Activated CD4-positive, alpha-beta T cell treated with anti-CD3 and anti-CD28 coated beads, Interleukin-2, amount 10 ng/mL, durations not matched to agents 7 days and 5 days (primary cell): ENCODE measurements around the gene MC1R. TPM values are rescaled to one million over a fixed set of nuclear protein-coding genes. Genes with fewer than 3 reads are reported as not detected.

ENCODE experiments used
- CTCF ChIA-PET: fragments of 350-600 bp; sonication (Branson Sonifier 250); formaldehyde crosslinking; loops from one replicate; lab custom pipeline; 2021; ENCODE audit warnings: antibody characterized with exemption; lab: Charles Lee
- POLR2A ChIA-PET: fragments of 350-600 bp; sonication (Branson Sonifier 250); formaldehyde crosslinking; loops from one replicate; lab custom pipeline; 2021; ENCODE audit warnings: antibody characterized with exemption; lab: Charles Lee
- DNase-seq: peaks from one replicate; pipeline ENCODE4 v3.0.0-alpha.2; 2020
- H3K27ac Mint-ChIP-seq: one replicate; pipeline ENCODE4 v1.8.0; 2021; ENCODE audit warnings: mild to moderate bottlenecking, moderate library complexity, mixed read lengths
- H3K27me3 Mint-ChIP-seq: one replicate; pipeline ENCODE4 v1.8.0; 2021; ENCODE audit warnings: mixed read lengths
- H3K36me3 Mint-ChIP-seq: one replicate; pipeline ENCODE4 v1.8.0; 2021; ENCODE audit warnings: low read depth, mixed read lengths
- H3K4me1 Mint-ChIP-seq: one replicate; pipeline ENCODE4 v1.8.0; 2021; ENCODE audit warnings: mixed read lengths
- H3K4me3 Mint-ChIP-seq: one replicate; pipeline ENCODE4 v1.8.0; 2021; ENCODE audit warnings: mild to moderate bottlenecking, moderate library complexity, mixed read lengths
- H3K9me3 Mint-ChIP-seq: one replicate; pipeline ENCODE4 v1.8.0; 2021; ENCODE audit warnings: mixed read lengths
- total RNA-seq, 2 experiments: library from RNA; stranded (reverse); gene quantifications; one replicate each; pipeline ENCODE4 v1.2.3, GENCODE V29; 2021

MC1R gene
- total RNA-seq, 2 experiments from 2014 or later, result 5.0 to 6.6 TPM

GRCh38 chr16:89884041-89884421 is 34.6 kb upstream of the MC1R start:
- H3K9me3 Mint-ChIP-seq, result no peaks in the 10 kb centered on the region
- no peak overlapping the region for H3K4me3 Mint-ChIP-seq
- peaks cover 43% of the 10 kb centered on the region for H3K36me3 Mint-ChIP-seq
- H3K4me1 Mint-ChIP-seq, result peaks cover 8% of the 10 kb centered on the region
- H3K27ac Mint-ChIP-seq, result peak overlapping the region; percentile 72
- DNase-seq, result no peak
- ChIA-PET CTCF (no interaction called here), POLR2A (no interaction called here)
- H3K27me3 Mint-ChIP-seq, result no peaks in the 10 kb centered on the region

DNA sequence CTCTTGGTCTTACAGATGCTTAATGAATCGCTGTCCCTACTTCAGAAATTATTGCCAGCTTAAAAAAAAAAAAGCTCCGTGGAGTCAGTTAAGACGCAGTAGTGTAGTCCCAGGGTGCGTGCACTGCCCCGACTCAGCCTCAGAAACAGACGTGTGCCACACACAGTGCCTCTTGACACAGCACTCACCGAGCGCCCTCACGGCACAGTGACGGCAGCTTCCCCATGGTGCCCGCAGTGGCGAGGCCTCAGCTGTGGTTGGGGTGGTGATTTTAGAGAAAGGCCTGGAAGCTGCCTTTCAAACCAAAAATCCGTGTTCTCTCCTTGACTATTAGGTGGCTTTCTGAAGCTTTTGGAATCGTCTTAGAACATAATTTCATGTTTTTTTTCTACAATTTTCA is 31.4 kb upstream of the MC1R start:
- DNase-seq, result no peak
- Mint-ChIP-seq H3K4me3 (no peak overlapping the region), H3K27me3 (no peaks in the 10 kb centered on the region), H3K27ac (no peak overlapping the region), H3K9me3 (no peaks in the 10 kb centered on the region), H3K36me3 (peaks cover 48% of the 10 kb centered on the region), H3K4me1 (peaks cover 16% of the 10 kb centered on the region)
- ChIA-PET POLR2A (interaction anchor here (0.6 kb wide), 1 partner anchor 41 kb away, joined by 3 read pairs; no protein-coding TSS in a partner anchor), CTCF (interaction anchor here (1.1 kb wide), 1 partner anchor 23 kb away, joined by 6 read pairs; no protein-coding TSS in a partner anchor)

- no peak overlapping the region for H3K4me3 Mint-ChIP-seq
- CTCF ChIA-PET, result interaction anchor here (1.5 kb wide), 1 partner anchor 14 kb away, joined by 3 read pairs; no protein-coding TSS in a partner anchor
- H3K36me3 Mint-ChIP-seq, result peaks cover 43% of the 10 kb centered on the region
- POLR2A ChIA-PET, result no interaction called here
- H3K4me1 Mint-ChIP-seq, result peaks cover 16% of the 10 kb centered on the region
- H3K27me3 Mint-ChIP-seq, result no peaks in the 10 kb centered on the region
- peak; percentile 24 for DNase-seq
- no peaks in the 10 kb centered on the region for H3K9me3 Mint-ChIP-seq
- no peak overlapping the region for H3K27ac Mint-ChIP-seq
These were observed 28.5 kb upstream of the MC1R start for GRCh38 chr16:89890200-89890599.

GRCh38 chr16:89890886-89891657 is 27.6 kb upstream of the MC1R start:
- CTCF ChIA-PET, result interaction anchor here (1.1 to 1.5 kb wide), 2 partner anchors 13 to 20 kb away, joined by 3 read pairs; no protein-coding TSS in a partner anchor
- Mint-ChIP-seq H3K4me1 (peaks cover 16% of the 10 kb centered on the region), H3K27me3 (no peaks in the 10 kb centered on the region), H3K4me3 (no peak overlapping the region), H3K27ac (no peak overlapping the region), H3K36me3 (peaks cover 44% of the 10 kb centered on the region), H3K9me3 (no peaks in the 10 kb centered on the region)
- no peak for DNase-seq
- POLR2A ChIA-PET, result no interaction called here

DNA sequence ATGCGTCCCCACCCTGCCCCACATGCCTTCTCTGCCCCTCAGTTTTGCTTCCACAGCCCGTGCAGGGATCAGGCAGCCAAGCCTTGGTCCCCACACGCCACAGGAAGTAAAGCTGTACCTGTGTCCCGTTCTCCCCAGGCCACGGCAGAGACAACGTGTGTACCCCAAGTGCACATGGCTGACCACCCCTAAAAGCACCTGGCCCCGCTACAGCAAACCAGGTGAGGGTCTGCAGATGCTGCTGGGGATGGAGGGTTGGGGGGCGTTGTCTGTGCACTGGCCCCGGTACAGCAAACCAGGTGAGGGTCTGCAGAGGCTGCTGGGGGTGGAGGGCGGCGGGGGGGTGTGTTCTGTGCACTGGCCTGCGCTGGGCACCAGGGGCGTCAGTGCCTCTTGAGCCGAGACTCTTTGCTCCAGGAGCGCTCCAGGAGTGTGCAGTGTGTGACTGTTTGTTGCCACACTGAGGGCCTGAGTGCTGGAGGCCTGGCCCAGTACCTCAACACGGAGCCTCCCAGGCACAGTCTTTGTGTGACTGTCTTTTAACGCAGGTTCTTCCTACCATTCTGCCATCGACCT is 26.5 kb upstream of the MC1R start:
- H3K36me3 Mint-ChIP-seq, result peaks cover 42% of the 10 kb centered on the region
- DNase-seq, result no peak
- H3K4me1 Mint-ChIP-seq, result peaks cover 16% of the 10 kb centered on the region
- no peaks in the 10 kb centered on the region for H3K27me3 Mint-ChIP-seq
- CTCF ChIA-PET, result no interaction called here
- no peak overlapping the region for H3K27ac Mint-ChIP-seq
- POLR2A ChIA-PET, result no interaction called here
- H3K4me3 Mint-ChIP-seq, result no peak overlapping the region
- H3K9me3 Mint-ChIP-seq, result no peaks in the 10 kb centered on the region

- DNase-seq, result no peak
- Mint-ChIP-seq H3K4me3 (no peak overlapping the region), H3K36me3 (peaks cover 37% of the 10 kb centered on the region), H3K9me3 (no peaks in the 10 kb centered on the region), H3K27me3 (no peaks in the 10 kb centered on the region), H3K27ac (no peak overlapping the region), H3K4me1 (peaks cover 14% of the 10 kb centered on the region)
- POLR2A ChIA-PET, result no interaction called here
- CTCF ChIA-PET, result no interaction called here
These were observed 26.0 kb upstream of the MC1R start for GRCh38 chr16:89892635-89893034.

DNA sequence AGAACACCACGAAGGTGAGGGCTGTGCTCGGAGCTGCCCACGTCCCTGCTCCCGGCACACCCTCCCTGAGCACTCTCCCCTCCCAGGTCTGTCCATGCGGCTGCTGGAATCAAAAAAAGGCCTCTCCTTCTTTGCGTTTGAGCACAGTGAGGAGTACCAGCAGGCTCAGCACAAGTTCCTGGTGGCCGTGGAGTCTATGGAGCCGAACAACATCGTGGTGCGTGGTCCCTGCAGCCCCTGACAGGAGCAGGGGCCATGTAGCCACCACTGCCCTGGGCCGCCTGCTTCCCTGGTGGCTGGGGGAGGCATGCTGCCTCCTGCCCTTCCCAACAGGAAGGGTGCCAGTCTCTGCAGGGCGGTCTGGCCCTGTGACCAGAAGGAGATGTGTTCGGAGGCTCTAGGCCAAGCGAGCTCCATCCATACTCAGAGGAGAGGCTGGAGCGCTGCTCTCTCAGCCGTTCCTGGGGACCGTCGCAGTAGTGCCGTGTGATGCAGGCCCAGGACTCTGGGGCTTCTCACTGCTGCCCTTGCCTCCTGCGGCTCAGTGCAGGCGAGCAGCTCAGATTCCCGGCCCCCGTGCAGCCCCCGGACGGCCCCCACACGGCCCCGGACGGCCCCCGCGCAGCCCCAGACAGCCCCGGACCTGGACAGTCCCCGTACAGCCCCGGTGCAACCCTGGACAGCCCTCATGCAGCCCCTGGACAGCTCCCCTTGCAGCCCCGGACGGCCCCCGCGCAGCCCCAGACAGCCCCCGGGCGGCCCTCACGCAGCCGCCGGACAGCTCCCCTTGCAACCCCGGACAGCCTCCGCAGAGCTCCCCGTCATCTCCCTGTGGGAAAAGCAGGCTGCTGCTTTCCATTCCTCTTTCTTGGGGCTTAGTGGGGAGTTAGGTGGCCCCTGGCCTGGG is 24.8 kb upstream of the MC1R start:
- ChIA-PET CTCF (interaction anchor here (1.5 kb wide), 1 partner anchor 13 kb away, joined by 3 read pairs; no protein-coding TSS in a partner anchor), POLR2A (no interaction called here)
- no peaks in the 10 kb centered on the region for H3K9me3 Mint-ChIP-seq
- DNase-seq, result no peak
- H3K27ac Mint-ChIP-seq, result no peak overlapping the region
- H3K27me3 Mint-ChIP-seq, result no peaks in the 10 kb centered on the region
- no peak overlapping the region for H3K4me3 Mint-ChIP-seq
- peaks cover 13% of the 10 kb centered on the region for H3K4me1 Mint-ChIP-seq
- H3K36me3 Mint-ChIP-seq, result peaks cover 37% of the 10 kb centered on the region

DNA sequence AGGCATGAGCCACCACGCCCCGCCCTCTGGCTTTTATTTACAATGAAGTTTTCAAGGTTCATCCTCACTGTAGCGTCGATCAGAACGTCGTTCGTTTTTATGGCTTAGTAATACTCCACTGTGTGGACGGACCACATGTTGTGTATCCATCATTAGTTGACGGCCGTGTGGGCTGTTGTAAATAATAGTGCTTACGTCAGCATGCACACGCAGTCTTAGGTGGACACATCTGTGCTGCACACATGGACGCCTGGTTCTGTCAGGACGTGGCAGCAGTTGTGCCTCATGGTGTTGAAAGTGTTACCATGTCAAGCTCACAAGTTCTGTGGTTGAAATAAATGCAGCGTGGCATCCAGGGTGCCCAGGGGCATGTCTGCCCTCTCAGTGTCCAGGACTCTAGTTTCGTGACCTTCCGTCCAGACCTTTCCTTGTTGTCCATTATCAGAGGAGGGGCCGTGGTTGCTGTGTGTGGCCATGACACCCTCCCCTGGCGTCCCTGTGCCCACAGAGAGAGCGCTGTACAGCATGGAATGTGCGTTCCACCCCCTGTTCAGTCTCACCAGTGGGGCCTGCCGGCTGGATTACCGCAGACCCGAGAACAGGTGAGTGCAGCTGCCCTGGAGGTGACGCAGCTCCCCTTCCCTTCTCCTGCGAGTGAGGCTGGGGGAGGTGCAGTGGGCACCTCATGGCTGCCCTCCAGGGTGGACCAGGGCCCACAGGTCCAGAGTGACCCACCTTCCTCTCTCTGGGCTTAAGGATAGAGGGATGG is 23.0 kb upstream of the MC1R start:
- H3K4me1 Mint-ChIP-seq, result peaks cover 3% of the 10 kb centered on the region
- peaks cover 37% of the 10 kb centered on the region for H3K36me3 Mint-ChIP-seq
- H3K27me3 Mint-ChIP-seq, result no peaks in the 10 kb centered on the region
- POLR2A ChIA-PET, result no interaction called here
- CTCF ChIA-PET, result interaction anchor here (1.4 kb wide), 1 partner anchor 15 kb away, joined by 4 read pairs; no protein-coding TSS in a partner anchor
- H3K9me3 Mint-ChIP-seq, result no peaks in the 10 kb centered on the region
- H3K4me3 Mint-ChIP-seq, result no peak overlapping the region
- no peak for DNase-seq
- H3K27ac Mint-ChIP-seq, result no peak overlapping the region

GRCh38 chr16:89897204-89897603 is 21.5 kb upstream of the MC1R start:
- no peak for DNase-seq
- Mint-ChIP-seq H3K4me1 (no peaks in the 10 kb centered on the region), H3K27me3 (no peaks in the 10 kb centered on the region), H3K4me3 (no peak overlapping the region), H3K9me3 (no peaks in the 10 kb centered on the region), H3K36me3 (peaks cover 33% of the 10 kb centered on the region), H3K27ac (no peak overlapping the region)
- ChIA-PET CTCF (interaction anchor here (0.7 to 1.0 kb wide), 4 partner anchors 11 to 24 kb away, joined by 3 to 7 read pairs (median 3); partner anchors contain the start of gene TCF25), POLR2A (no interaction called here)

DNA sequence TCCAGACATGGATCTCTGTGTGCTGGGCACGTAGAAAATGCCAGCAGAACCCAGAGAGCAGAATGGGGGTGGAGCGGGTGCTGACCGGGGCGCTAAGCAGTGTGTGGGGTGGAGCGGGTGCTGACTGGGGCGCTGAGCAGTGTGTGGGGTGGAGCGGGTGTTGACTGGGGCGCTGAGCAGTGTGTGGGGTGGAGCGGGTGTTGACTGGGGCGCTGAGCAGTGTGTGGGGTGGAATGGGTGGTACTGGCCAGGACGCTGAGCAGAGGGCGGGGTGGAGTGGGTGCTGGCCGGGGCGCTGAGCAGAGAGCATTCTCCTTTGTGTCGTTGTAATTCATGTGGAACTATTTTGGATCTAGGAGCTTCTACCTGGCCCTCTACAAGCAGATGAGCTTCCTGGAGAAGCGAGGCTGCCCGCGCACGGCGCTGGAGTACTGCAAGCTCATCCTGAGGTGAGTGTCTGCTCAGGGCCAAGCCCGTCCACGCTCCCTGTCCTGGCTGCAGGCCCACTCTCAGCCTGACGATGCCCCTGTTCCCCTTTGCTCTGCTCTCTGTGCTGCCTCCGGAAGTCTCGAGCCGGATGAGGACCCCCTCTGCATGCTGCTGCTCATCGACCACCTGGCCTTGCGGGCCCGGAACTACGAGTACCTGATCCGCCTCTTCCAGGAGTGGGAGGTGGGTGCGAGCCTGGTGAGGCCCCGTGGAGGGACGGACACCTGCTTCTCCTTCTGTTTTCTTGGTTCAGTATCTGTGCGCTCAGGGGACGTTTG is 20.3 kb upstream of the MC1R start:
- Mint-ChIP-seq H3K4me3 (no peak overlapping the region), H3K36me3 (peaks cover 27% of the 10 kb centered on the region), H3K27me3 (no peaks in the 10 kb centered on the region), H3K9me3 (no peaks in the 10 kb centered on the region), H3K4me1 (no peaks in the 10 kb centered on the region), H3K27ac (no peak overlapping the region)
- no peak for DNase-seq
- POLR2A ChIA-PET, result interaction anchor here (0.5 kb wide), 1 partner anchor 10 kb away, joined by 3 read pairs; no protein-coding TSS in a partner anchor
- CTCF ChIA-PET, result interaction anchor here (2.1 kb wide), 1 partner anchor 12 kb away, joined by 8 read pairs; no protein-coding TSS in a partner anchor

- no peaks in the 10 kb centered on the region for H3K4me1 Mint-ChIP-seq
- H3K4me3 Mint-ChIP-seq, result no peak overlapping the region
- ChIA-PET CTCF (interaction anchor here (2.1 kb wide), 1 partner anchor 10 kb away, joined by 8 read pairs; no protein-coding TSS in a partner anchor), POLR2A (no interaction called here)
- H3K27me3 Mint-ChIP-seq, result no peaks in the 10 kb centered on the region
- H3K36me3 Mint-ChIP-seq, result peaks cover 23% of the 10 kb centered on the region
- H3K9me3 Mint-ChIP-seq, result no peaks in the 10 kb centered on the region
- no peak overlapping the region for H3K27ac Mint-ChIP-seq
- no peak for DNase-seq
These were observed 18.7 kb upstream of the MC1R start for GRCh38 chr16:89899879-89900481.
